Gastroesophageal sphincter (tissue), 4 donors: Measurements from ENCODE around the gene DTL. TPM values are rescaled to one million over a fixed set of nuclear protein-coding genes. Genes with fewer than 3 reads are reported as not detected.

Experiments
- ATAC-seq: fragments of 150-250 bp; one replicate; pipeline ENCODE4 v1.9.1; 2016; ENCODE audit warnings: mild to moderate bottlenecking, moderate library complexity
- H3K27ac ChIP-seq, 4 donors: fragments of 200-600 bp; sonication (generic) in 3 of 4; 1 replicate in 3 of 4; 2 replicates in 1 of 4; pipeline ENCODE4 v1.5.1; 2016 to 2019
- H3K27me3 ChIP-seq: fragments of 200-600 bp; sonication (generic); one replicate; pipeline ENCODE4 v1.5.1; 2019
- H3K36me3 ChIP-seq, 2 donors: fragments of 200-600 bp; sonication (generic); one replicate each; pipeline ENCODE4 v1.5.1; 2019; ENCODE audit warnings: control low read depth in 1 of 2
- H3K4me1 ChIP-seq, 3 donors: fragments of 200-600 bp; sonication (generic); 1 replicate in 2 of 3; 2 replicates in 1 of 3; pipeline ENCODE4 v1.5.1; 2016 to 2019; ENCODE audit warnings: control low read depth in 2 of 3
- H3K4me3 ChIP-seq, 2 donors: fragments of 200-600 bp; sonication (generic); one replicate each; pipeline ENCODE4 v1.5.1; 2019; ENCODE audit warnings: mild to moderate bottlenecking in 1 of 2, moderate library complexity in 1 of 2
- H3K9me3 ChIP-seq, 3 donors: fragments of 200-600 bp; sonication (generic); one replicate each; pipeline ENCODE4 v1.5.1; 2017 to 2019; ENCODE audit warnings: control low read depth in 2 of 3
- EP300 ChIP-seq: sonication (generic); formaldehyde crosslinking; IDR thresholded peaks from one replicate; pipeline ENCODE4 v1.6.1; 2017; ENCODE audit warnings: antibody characterized with exemption, mild to moderate bottlenecking
- POLR2A ChIP-seq, 2 donors: fragments of 450-650 bp; IDR thresholded peaks; one replicate each; pipeline ENCODE4 v1.6.1; 2017; ENCODE audit warnings: antibody characterized with exemption in 2 of 2, mild to moderate bottlenecking in 2 of 2, moderate library complexity in 1 of 2
- POLR2AphosphoS5 ChIP-seq: sonication (generic); formaldehyde crosslinking; IDR thresholded peaks from one replicate; pipeline ENCODE4 v1.6.1; 2017; ENCODE audit warnings: antibody characterized with exemption
- WGBS, 2 donors: methylation state at CpG; one replicate each; pipeline ENCODE4 v1.1.5; 2018; ENCODE audit warnings: low coverage in 1 of 2; 5-methylcytosine and 5-hydroxymethylcytosine counted together
- total RNA-seq, 4 donors: library from RNA; depleted of rRNA; stranded (reverse); fragments of >200 nt; gene quantifications; one replicate each; pipeline ENCODE4 v1.1.0, GENCODE V29; 2016
- TF ChIP-seq, protein P1 (sequence below), 4 experiments: fragments of 200-600 bp in 2 of 4; fragments of 450-650 bp in 2 of 4; sonication (generic) in 1 of 4; IDR thresholded peaks; one replicate each; pipeline ENCODE4 v1.5.1; 2017 to 2019; ENCODE audit warnings: antibody characterized with exemption in 4 of 4, mild to moderate bottlenecking in 2 of 4, moderate library complexity in 2 of 4

Gene DTL
- total RNA-seq, 4 donors from 2014 or later = 0.08 to 1.6 (median 0.54) TPM; not detected in 1

GRCh38 chr1:212004895-212005608, 30.5 kb upstream of the DTL start:
- no peaks in the 10 kb centered on the region for H3K4me1 ChIP-seq
- 83 to 89% methylated on average over 7 of the region's 7 CpGs for WGBS, 2 donors
- TF ChIP-seq POLR2AphosphoS5 = no peak
- TF ChIP-seq, protein P1, sequence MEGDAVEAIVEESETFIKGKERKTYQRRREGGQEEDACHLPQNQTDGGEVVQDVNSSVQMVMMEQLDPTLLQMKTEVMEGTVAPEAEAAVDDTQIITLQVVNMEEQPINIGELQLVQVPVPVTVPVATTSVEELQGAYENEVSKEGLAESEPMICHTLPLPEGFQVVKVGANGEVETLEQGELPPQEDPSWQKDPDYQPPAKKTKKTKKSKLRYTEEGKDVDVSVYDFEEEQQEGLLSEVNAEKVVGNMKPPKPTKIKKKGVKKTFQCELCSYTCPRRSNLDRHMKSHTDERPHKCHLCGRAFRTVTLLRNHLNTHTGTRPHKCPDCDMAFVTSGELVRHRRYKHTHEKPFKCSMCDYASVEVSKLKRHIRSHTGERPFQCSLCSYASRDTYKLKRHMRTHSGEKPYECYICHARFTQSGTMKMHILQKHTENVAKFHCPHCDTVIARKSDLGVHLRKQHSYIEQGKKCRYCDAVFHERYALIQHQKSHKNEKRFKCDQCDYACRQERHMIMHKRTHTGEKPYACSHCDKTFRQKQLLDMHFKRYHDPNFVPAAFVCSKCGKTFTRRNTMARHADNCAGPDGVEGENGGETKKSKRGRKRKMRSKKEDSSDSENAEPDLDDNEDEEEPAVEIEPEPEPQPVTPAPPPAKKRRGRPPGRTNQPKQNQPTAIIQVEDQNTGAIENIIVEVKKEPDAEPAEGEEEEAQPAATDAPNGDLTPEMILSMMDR (IDR thresholded peaks at IDR 0.05) = no peak
- no peak for TF ChIP-seq POLR2A (IDR thresholded peaks at IDR 0.05)
- no peak for TF ChIP-seq EP300
- ATAC-seq = no peak
- H3K36me3 ChIP-seq = peaks cover 0 to 17% of the 10 kb centered on the region in 2 donors
- H3K9me3 ChIP-seq = no peaks in the 10 kb centered on the region
- H3K27me3 ChIP-seq = no peaks in the 10 kb centered on the region
- no peak overlapping the region for H3K27ac ChIP-seq
- H3K4me3 ChIP-seq = no peak overlapping the region

DNA sequence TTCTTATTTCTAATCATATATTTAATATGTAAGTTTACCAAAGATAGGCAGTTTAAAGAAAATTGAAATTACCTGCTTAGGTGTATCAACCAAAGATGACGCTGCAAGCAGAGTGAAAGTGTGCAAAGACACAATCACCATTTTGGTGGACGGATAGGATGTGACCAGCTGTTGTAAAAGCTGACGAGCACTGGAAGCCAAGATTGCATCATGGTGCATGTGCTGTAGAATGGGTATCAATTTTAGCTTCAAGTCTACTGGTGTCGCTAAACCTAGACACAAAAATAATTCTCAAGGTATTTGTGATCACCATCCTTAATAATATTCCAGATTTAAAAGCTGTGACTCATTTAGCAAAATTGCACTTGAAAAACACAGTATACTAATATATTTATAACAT, 28.4 kb upstream of the DTL start:
- TF ChIP-seq POLR2AphosphoS5 = no peak
- TF ChIP-seq, protein P1 (IDR thresholded peaks at IDR 0.05) = no peak
- no peak for TF ChIP-seq EP300
- no peak for TF ChIP-seq POLR2A (IDR thresholded peaks at IDR 0.05)
- no peaks in the 10 kb centered on the region for H3K27me3 ChIP-seq
- H3K4me3 ChIP-seq = no peak overlapping the region
- peaks cover 0 to 3% (median 0%) of the 10 kb centered on the region in 3 donors for H3K4me1 ChIP-seq
- no peaks in the 10 kb centered on the region for H3K9me3 ChIP-seq
- 90 to 92% methylated on average over 4 of the region's 4 CpGs for WGBS, 2 donors
- H3K27ac ChIP-seq = no peak overlapping the region
- H3K36me3 ChIP-seq = peaks cover 0 to 14% of the 10 kb centered on the region in 2 donors
- no peak for ATAC-seq

DNA sequence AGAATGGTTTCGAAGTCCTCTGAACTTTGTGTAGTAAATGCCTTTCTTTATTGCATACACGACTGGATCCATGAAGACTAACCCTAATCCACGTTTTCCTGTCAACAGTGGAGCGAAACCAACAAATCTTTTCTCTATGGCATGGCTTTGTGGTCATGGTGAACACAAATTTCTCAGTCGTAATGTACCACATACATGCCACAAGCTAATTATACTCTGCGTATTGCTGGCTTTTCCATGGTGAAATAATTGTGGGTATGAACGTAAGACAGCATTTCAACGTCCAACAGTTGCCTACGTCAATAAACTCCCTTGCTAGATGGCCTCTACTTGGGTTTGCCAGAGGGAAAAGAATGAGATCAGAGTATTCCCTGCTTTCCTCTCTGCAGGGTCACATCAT, 27.7 kb upstream of the DTL start:
- no peak overlapping the region for H3K4me3 ChIP-seq
- H3K27ac ChIP-seq = no peak overlapping the region
- peaks cover 0 to 4% (median 0%) of the 10 kb centered on the region in 3 donors for H3K4me1 ChIP-seq
- no peaks in the 10 kb centered on the region for H3K27me3 ChIP-seq
- peaks cover 0 to 14% of the 10 kb centered on the region in 2 donors for H3K36me3 ChIP-seq
- 91 to 92% methylated on average over 9 of the region's 9 CpGs for WGBS, 2 donors
- TF ChIP-seq POLR2A (IDR thresholded peaks at IDR 0.05) = no peak
- no peak for TF ChIP-seq EP300
- TF ChIP-seq, protein P1 (IDR thresholded peaks at IDR 0.05) = no peak
- no peak for TF ChIP-seq POLR2AphosphoS5
- no peaks in the 10 kb centered on the region for H3K9me3 ChIP-seq
- ATAC-seq = no peak

DNA sequence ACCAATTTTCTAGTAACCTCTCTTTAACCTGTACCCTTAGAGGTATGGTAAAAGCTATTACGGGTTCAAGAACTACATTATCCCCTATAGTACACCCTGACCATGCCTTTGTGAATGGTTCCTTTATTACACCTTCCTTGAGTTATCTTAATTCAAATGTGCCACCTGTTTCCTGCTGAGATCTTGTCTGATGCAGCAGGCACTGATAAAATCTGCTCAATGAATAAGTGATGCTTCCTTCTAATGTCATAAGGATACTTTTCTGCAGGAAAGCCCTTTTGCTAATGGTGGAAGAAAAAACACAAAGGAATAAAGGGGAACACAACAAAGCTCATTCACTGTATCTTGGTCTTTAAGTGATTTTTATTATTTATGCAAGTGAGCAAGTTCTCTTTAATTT, 26.0 kb upstream of the DTL start:
- H3K27ac ChIP-seq = no peak overlapping the region
- 100% methylated on average over 1 of the region's 1 CpG for WGBS, 2 donors
- TF ChIP-seq POLR2A (IDR thresholded peaks at IDR 0.05) (no peak), POLR2AphosphoS5 (no peak), EP300 (no peak)
- TF ChIP-seq, protein P1 (IDR thresholded peaks at IDR 0.05) = no peak

GRCh38 chr1:212010004-212010403, 25.5 kb upstream of the DTL start:
- no peak for ATAC-seq
- Histone ChIP-seq H3K36me3 (peaks cover 0 to 17% of the 10 kb centered on the region in 2 donors), H3K4me3 (no peak overlapping the region), H3K4me1 (peaks cover 0 to 4% (median 0%) of the 10 kb centered on the region in 3 donors), H3K9me3 (no peaks in the 10 kb centered on the region), H3K27me3 (no peaks in the 10 kb centered on the region), H3K27ac (no peak overlapping the region)
- TF ChIP-seq POLR2AphosphoS5 (no peak), POLR2A (IDR thresholded peaks at IDR 0.05) (no peak), EP300 (no peak)
- TF ChIP-seq, protein P1 (IDR thresholded peaks at IDR 0.05) = no peak
- WGBS, 2 donors = 81% methylated on average over 3 of the region's 3 CpGs

More for the DNA sequence above, 26.0 kb upstream of the DTL start:
- ATAC-seq = no peak
- Histone ChIP-seq H3K4me1 (peaks cover 0 to 4% (median 0%) of the 10 kb centered on the region in 3 donors), H3K4me3 (no peak overlapping the region), H3K27me3 (no peaks in the 10 kb centered on the region), H3K36me3 (peaks cover 0 to 14% of the 10 kb centered on the region in 2 donors), H3K9me3 (no peaks in the 10 kb centered on the region)
